AG10803 (cell line): ENCODE results near the gene WAC.

Experiments used
- DNase-seq: peaks from one replicate; pipeline ENCODE4 v3.0.0; 2010; ENCODE audit warnings: low read depth
- H3K4me3 ChIP-seq: 2 replicates; pipeline ENCODE4 v1.5.1; 2011; ENCODE audit warnings: mild to moderate bottlenecking, low read length, control low read depth
- TF ChIP-seq, protein P1 (sequence below): conservative IDR thresholded peaks from 2 replicates; pipeline ENCODE4 v1.5.1; 2011; ENCODE audit warnings: mild to moderate bottlenecking, low read length, control low read depth, inconsistent platforms

Gene WAC

DNA sequence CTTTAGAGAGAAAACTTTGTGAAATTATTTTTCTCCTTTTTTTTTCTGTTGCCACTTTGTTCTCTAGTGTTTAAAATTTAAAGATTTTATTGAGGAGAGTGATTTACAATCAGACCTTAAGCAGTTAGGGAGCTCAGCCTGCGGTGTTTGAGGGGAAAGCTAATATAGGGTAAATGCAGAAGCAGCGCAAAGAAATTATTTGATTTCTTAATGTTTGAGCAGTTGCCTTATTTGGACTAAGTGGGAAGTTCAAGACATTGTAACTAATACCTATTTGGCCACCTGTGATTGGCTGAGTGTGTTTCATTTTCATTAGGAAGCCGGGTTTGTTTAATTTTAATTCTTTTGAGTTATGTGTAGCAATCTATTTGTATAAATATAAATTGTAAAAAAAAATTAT is 25.3 kb downstream of the WAC start:
- no peak for DNase-seq
- no peak overlapping the region for H3K4me3 ChIP-seq
- TF ChIP-seq, protein P1, sequence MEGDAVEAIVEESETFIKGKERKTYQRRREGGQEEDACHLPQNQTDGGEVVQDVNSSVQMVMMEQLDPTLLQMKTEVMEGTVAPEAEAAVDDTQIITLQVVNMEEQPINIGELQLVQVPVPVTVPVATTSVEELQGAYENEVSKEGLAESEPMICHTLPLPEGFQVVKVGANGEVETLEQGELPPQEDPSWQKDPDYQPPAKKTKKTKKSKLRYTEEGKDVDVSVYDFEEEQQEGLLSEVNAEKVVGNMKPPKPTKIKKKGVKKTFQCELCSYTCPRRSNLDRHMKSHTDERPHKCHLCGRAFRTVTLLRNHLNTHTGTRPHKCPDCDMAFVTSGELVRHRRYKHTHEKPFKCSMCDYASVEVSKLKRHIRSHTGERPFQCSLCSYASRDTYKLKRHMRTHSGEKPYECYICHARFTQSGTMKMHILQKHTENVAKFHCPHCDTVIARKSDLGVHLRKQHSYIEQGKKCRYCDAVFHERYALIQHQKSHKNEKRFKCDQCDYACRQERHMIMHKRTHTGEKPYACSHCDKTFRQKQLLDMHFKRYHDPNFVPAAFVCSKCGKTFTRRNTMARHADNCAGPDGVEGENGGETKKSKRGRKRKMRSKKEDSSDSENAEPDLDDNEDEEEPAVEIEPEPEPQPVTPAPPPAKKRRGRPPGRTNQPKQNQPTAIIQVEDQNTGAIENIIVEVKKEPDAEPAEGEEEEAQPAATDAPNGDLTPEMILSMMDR: no peak

DNA sequence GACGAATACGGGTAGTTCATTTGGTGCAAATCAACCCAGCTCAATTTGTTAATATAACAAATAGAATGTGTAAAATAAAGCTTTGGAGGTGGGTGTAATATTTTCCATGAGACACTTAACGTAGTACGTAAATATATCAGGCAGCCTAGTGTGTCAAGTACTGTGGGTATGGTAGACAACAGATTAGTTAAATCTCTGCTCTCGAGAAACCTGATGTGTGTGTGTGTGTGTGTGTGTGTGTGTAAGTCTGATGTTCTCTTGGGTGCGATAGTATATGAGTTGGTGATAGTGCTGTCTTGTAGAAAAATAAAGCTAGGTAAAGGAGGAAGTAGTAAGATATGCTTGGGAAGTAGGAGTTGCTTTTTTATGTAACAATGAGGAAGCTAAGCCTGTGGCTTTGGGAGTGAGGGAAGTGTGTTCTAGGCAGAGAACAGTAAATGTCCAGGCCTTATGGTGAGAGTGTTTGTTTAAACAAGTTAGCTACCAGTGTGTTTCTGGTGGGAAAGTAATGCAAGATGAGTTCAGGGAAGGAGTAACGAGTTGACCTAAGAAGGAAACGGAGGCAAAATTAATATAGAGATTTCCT is 26.1 kb downstream of the WAC start:
- no peak for DNase-seq
- TF ChIP-seq, protein P1: no peak
- no peak overlapping the region for H3K4me3 ChIP-seq

DNA sequence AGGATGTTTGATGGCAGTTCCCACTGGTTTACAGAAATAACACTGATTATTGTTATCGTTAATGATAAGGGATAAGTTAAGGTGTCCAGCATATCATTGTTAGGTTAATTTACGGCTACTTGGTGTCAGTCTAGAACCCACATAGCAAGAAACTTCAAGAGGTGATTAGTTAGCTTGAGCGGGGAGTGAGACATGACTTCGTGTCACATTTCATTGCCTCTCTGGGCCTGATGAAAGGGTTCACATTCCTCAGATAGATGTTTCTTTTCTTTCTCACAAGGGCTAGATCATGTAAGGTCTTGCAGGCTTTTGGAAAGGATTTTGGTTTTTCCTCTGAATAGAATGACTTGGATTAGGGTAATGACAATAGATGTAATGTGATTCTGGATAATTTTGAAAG is 26.7 kb downstream of the WAC start:
- H3K4me3 ChIP-seq: no peak overlapping the region
- TF ChIP-seq, protein P1: no peak
- DNase-seq: no peak

DNA sequence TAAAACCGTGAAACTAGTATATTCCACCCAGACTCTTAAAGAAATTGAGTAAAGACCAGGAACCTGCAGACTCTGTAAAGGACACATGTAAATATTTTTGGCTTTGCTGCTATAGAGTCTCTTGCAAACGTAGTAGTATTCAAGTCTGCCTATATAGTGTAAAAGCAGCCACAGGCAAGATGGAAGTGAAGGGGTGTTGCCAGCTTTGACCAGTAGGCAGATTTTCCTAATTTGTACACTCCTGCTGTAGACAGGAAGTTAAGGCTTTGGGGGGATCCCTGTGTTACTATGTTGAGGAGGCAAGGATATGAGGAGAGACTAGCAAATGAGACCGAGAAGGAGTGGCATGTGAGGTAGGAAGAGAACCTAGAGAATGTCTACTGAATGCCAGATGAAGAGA is 27.7 kb downstream of the WAC start:
- TF ChIP-seq, protein P1: no peak
- no peak for DNase-seq
- no peak overlapping the region for H3K4me3 ChIP-seq

DNA sequence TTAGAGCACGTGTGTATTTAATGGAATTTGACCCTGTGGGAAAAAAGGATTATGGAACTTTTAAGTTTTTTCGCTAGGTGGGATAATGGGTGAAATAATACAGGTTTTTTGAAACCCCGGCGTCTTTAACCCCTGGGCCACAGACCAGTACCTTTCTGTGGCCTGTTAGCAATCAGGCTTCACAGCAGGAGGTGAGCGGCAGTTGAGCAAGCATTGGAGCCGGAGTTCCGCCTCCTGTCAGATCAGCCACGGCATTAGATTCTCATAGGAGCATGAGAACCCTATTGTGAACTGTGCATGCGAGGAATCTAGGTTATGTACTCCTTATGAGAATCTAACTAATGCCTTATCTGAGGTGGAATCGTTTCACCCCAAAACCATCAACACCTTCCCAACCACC is 28.6 kb downstream of the WAC start:
- TF ChIP-seq, protein P1: no peak
- DNase-seq: no peak
- no peak overlapping the region for H3K4me3 ChIP-seq

DNA sequence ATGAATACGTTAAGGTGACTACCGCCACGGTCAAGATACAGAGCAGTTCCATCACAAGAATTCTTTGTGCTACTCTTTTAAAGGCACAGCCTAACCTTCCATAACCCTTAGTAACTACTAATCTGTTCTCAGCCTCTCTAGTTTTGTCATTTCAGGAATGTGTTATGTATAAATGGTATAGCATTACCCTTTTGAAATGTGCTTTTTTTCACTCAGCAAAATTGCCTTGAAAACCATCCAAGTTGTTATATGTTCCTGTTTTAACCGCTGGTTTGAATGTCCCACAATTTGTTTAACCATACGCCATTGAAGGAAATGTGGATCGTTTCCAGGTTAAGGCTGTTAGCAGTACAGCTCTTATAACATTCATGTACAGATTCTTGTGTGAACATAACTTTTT is 32.0 kb downstream of the WAC start:
- TF ChIP-seq, protein P1: no peak
- no peak for DNase-seq
- no peak overlapping the region for H3K4me3 ChIP-seq

DNA sequence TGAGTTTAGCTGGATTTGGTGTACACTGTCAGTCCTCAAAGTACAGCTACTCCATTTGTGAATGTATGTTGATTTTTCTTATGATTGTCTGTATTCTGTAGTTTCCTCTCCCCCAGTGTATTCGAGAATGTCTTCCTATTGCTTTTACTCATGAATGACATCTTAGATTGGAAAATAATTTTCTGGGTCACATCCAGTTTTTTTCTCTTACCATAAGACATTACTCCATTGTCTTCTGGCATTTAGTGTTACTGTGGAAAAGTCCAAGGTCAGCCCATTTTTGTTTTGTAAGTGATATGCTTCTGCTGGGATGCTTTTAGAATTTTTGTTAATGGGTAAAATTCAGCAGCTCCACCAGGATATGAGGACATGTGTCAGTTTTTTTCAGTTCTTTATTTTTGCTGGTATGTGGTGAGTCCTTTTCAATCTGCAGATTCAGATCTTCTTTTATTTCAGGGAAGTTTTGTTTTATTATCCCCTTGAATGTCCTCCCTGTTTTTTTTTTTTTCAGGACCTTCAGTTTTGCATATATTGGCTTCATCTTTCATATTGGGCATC is 33.6 kb downstream of the WAC start:
- TF ChIP-seq, protein P1: no peak
- DNase-seq: no peak
- H3K4me3 ChIP-seq: no peak overlapping the region
